Uterus (tissue), 2 donors: ENCODE results near the gene KRT74.

ENCODE experiments used
- POLR2A ChIP-seq, 2 donors: fragments of 450-650 bp; IDR thresholded peaks; one replicate each; pipeline ENCODE4 v1.6.1; 2016; ENCODE audit warnings: antibody characterized with exemption in 2 of 2, mild to moderate bottlenecking in 1 of 2, moderate library complexity in 1 of 2
- TF ChIP-seq, protein P1 (sequence below), 4 experiments: fragments of 200-600 bp in 2 of 4; fragments of 450-650 bp in 2 of 4; sonication (generic) in 2 of 4; IDR thresholded peaks; one replicate each; pipeline ENCODE4 v1.5.1; 2016 to 2019; ENCODE audit warnings: antibody characterized with exemption in 4 of 4, mild to moderate bottlenecking in 2 of 4, moderate library complexity in 1 of 4

GRCh38 chr12:52587563-52587962 is 13.9 kb upstream of the KRT74 start:
- TF ChIP-seq POLR2A (IDR thresholded peaks at IDR 0.05): no peak
- TF ChIP-seq, protein P1, sequence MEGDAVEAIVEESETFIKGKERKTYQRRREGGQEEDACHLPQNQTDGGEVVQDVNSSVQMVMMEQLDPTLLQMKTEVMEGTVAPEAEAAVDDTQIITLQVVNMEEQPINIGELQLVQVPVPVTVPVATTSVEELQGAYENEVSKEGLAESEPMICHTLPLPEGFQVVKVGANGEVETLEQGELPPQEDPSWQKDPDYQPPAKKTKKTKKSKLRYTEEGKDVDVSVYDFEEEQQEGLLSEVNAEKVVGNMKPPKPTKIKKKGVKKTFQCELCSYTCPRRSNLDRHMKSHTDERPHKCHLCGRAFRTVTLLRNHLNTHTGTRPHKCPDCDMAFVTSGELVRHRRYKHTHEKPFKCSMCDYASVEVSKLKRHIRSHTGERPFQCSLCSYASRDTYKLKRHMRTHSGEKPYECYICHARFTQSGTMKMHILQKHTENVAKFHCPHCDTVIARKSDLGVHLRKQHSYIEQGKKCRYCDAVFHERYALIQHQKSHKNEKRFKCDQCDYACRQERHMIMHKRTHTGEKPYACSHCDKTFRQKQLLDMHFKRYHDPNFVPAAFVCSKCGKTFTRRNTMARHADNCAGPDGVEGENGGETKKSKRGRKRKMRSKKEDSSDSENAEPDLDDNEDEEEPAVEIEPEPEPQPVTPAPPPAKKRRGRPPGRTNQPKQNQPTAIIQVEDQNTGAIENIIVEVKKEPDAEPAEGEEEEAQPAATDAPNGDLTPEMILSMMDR (IDR thresholded peaks at IDR 0.05): no peak
